Cortex of kidney (tissue), 1 donor: Measurements from ENCODE around the gene CCDC180.
"Not testable (repeated sequence)": the region's sequence is repeated elsewhere in the genome, so short reads cannot be mapped to it uniquely, and the experiment has no call there.

Experiments
- DNase-seq: peaks from one replicate; lab custom pipeline; 2025; lab: John Stamatoyannopoulos, UW

Gene CCDC180

GRCh38 chr9:97307500-97308163 is at the start of gene CCDC180:
Gene CCDC180, plus strand, starts transcription at chr9:97307659. Its CDS starts 405 bp downstream, at chr9:97308064.
- DNase-seq, result no peak

GRCh38 chr9:97259834-97260514 is 47.5 kb upstream of the CCDC180 start:
- DNase-seq, result not testable (repeated sequence)

- no peak for DNase-seq
Measured at GRCh38 chr9:97271292-97271691, 36.2 kb upstream of the CCDC180 start.

GRCh38 chr9:97272072-97272471 is 35.4 kb upstream of the CCDC180 start:
- DNase-seq, result no peak

- DNase-seq, result no peak
Measured at GRCh38 chr9:97276310-97276852, 31.1 kb upstream of the CCDC180 start.

DNA sequence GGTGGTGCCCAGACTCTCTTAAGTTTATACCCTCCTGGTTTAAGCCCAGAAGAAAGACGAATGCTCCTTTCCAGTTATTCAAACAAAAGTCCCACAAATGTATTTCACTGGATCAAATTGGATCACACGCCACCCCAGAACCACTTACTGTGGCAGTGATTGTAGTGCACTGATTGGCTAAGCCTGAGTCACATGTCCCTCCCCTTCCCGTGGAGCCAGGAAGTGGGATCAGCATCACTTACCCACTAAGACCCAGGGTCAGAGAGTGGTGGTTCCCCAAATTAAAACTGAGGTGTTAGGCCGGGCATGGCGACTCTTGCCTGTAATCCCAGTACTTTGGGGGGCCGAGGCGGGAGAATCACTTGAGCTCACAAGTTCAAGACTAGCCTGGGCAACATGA is 29.5 kb upstream of the CCDC180 start:
- no peak for DNase-seq

DNA sequence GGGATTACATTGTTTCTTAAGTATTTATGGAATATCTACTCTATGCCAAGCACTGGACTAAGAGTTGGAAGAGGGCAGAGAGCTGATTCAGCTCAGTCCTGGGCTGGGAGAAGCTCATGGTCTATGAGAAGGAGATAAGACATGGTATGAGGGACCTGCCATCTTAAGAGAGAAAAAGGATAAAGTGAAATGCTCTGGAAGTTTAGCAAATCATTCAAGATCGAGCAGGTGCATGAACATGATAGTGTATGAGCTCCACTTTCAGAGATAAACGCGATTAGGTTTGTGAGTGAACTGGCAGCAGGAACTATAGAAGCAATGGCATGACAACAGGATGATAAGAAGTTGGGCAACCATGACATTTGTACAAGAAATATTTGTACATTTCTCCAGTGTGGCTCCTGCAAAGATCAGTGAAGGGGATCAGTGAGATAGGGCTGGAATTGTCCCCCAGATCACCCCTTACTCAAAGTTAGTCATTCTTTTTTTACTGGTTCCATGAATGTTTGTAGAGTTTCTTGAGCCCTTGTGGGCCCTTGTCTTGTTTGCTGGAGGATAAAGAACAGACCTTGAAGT is 26.6 kb upstream of the CCDC180 start:
- DNase-seq, result no peak

DNA sequence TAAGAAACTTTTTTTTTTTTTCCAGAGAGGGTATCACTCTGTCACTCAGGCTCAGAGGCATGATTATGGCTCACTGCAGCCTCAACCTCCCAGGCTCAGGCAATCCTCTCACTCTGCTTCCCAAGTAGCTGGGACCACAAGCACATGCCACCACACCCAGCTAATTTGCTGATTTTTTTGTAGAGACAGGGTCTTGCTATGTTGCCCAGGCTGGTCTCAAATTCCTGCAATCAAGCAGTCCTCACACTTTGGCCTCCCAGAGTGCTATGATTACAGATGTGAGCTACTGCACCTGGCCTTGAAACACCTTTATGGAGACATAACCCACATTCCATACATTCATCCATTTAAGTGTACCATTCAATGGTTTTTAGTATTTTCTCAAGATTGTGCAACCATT is 23.7 kb upstream of the CCDC180 start:
- no peak for DNase-seq

- DNase-seq, result no peak
Measured at GRCh38 chr9:97284798-97285197, 22.7 kb upstream of the CCDC180 start.

DNA sequence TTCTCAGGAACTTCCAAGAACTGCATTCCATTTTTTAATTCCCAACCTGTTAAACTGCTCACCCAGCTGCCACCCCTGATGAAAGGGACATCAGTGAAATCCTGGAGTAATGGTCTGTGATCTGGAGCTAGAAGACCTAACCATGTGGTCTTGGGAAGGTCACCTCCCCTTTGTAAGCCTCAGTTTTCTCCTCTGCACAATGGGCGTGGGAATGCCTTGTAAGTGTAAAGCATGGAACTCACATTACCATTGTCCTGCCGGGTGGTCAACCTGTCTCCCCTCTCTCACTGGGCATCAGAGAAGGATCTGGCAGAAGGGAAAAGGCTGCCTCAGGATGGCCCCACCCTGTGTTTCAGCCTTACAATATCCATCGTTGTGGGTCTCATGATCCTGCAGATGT is 15.3 kb upstream of the CCDC180 start:
- DNase-seq, result no peak

DNA sequence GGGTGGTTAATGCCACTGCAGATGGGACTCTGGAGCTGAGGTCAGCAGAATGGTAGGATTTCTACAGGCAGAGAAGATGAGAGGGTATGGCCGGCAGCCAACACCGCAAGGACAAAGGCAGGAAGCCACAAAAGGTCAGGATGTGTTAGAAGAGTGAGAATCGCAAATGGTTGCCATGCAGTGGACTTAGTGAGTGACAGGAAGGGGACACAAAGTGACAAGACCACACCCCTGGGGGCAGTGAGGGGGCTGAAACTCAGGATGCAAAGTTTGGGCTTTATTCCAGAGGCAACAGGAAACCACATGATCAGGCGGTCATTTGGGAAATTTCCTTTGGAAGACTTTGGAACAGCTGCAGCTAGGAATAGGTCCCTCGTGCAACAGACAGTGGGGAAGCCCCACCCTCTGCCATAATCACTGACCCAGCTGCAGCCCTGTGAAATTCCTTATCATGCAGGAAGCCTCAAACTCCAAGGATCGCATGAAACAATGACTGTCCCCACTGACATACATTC is 14.2 kb upstream of the CCDC180 start:
- no peak for DNase-seq

- DNase-seq, result no peak
Measured at GRCh38 chr9:97293818-97294217, 13.6 kb upstream of the CCDC180 start.

DNA sequence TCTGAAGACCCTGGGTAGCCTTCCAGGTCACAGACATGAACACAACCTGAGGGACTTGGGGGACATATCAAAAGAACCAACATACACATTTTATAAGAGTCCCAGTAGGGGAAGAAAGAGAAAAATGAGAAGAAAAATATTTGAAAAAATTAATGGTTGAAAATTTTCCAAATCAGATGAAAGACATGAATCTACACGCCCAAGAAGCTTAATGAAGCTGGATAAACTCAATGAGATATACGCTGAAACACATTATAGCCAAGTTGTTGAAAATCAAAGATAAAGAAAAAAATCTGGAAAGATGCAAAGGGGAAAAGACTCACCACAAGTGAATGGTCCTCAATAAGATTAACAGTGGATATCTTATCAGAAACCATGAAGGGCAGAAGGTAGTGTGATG is 9.6 kb upstream of the CCDC180 start:
- no peak for DNase-seq

DNA sequence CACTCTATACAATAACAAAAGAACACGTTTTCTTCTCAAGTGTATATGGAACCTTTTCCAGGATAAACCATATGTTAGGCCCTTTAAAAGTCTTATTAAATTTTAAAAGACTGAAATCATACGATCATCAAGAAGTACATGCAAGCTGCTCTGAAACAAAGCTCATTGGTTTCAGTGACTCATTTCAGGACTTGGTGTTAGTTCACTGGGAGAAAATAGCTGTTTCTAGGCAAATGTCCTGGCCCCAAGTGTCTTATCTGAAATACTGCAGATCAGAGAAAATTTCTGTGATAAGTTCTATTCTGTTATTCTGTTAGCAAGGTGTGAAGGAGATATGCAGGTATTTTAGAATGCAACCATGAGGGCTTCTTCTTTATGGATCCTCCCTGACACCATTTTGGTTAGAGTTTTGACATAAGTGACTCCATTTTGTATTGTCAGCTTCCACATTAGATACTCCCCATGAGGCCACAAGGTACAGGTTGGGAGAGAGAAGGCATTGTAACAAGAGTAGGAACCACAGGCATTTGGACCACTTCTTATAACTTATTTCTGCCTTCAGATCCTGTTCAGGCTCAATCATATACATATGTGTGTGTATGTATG is 7.5 kb upstream of the CCDC180 start:
- DNase-seq, result no peak

DNA sequence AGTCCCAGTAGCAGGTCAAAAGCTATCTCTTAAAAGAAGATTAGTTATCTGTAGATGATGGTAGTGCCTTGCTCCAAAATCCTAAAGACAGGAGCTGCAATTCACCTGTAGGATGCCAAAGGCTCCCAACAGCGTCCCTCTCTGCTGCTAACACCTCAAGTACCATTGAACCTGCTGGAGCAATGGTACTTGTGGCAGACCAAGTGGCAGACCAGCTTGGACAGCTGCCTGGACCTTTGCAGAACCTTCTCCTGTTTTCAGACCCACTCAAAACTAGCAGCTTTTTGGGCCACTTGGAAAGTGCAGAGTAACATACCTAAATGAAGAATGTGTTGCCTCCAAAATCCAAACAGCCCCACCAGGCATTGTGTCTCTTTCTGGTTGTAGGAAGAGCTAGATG is 6.9 kb upstream of the CCDC180 start:
- no peak for DNase-seq

GRCh38 chr9:97301974-97302373 is 5.5 kb upstream of the CCDC180 start:
- DNase-seq, result no peak

DNA sequence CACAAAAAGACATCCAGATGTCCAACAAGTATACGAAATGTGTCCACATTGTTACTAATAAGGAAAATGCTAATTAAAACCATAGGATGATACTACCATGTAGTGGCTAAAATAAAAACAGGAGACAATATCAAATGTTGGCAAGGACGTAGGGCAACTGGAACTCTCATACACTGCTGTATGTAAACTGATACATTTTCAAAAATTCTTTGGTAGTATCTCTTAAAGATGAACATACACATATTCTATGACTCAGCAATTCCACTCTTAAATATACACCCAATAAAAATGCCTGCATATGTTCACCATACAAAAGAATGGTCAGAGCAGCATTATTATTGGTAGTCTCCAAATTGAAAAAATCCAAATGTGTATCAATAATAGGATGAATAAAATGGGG is 2.9 kb upstream of the CCDC180 start:
- no peak for DNase-seq

DNA sequence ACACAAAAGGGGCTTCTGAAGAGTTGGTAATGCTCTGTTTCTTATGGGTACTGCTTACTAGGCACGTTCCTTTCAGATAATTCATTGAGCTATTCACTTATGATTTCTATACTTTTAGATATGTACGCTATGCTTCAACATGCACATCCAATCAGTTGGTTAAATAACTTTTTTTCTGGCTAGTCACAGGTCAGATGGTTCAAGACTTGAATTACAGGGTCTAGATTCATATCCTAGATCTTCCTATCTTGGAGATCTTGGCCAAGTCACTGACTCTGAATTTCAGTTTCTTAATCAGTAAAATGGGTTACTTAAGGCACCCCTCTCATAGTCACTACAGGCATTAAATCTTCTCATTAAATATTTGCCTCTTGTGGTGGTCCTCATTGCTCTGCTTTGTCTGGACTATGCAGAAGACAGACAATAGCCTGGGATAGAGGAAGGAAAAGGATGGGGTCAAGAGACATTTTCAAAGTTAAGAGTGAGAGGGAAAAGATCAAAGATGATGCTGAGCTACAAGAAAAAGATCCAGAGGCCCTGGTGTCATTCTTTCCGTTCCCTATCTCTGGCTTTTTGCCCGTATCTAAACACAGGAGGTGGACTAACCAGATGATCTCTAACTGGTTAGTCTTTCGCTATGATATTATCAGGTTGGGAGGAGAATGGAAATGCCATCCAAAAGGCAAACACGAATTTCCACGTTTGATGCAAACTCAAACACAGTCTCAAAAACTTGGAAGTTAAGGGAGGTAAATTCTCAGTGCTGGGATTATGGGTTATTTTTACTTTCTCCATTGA is 1.8 kb upstream of the CCDC180 start:
- no peak for DNase-seq

DNA sequence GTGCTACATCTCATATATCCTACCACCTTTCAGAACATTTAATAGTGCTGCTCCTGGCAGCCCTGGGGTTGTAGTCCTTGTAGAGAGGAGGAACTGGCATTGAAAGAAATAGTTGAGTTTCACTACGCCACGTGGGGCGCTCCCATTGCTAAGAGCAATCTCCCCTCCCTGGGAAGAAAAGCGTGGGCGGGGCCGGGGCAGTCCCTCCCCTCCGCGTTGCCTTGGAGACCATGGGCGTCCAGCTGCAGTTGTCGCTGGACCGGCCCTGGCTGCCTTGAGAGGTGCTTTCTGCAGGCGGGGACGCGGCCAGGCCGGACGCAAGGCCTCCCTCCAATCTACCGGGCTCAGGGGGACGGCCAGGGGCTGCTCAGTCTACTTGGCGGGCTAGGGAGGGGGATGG is 368 bp upstream of the CCDC180 start:
- DNase-seq, result no peak

- DNase-seq, result no peak
Measured at GRCh38 chr9:97309260-97309659, 1.8 kb downstream of the CCDC180 start.

DNA sequence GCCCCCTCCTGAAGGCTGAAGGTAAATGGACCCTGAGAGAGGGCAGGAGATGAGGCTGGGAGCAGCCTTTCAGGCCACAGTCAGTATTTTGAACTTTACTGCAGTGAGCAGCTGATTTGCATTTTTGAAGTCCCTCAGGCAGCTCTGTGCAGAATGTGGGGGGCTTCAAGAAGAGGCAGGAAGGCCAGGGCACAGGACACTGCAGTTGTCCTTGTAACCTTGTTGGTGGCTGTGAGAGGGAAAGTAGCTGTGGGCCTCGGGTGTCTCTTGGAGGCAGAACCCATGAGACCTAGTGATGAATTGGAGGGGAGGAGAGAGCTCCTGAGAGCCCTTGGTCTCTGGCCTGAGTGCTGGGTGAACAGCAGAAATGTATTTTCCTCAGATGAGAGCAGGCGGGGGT is 2.6 kb downstream of the CCDC180 start:
- DNase-seq, result no peak

DNA sequence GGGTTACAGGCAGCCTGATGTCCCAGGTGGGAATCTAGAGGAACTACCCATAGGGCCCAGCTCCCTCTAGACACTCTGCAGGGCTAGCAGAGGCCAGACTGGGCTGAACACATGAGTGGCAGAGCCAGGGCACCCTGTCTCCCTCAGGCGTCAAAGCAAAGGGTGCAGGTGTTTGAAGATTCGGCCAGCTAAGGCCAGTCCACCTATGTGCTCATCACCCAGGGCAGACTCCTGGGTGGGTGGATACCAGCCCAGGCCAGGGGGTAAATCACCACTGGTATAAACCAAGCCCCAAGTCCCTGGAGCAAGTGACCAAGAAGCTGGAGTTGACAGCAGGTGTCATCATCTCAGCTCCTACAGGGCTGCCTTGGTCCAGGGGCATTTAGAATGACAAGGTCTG is 3.4 kb downstream of the CCDC180 start:
- DNase-seq, result no peak
